ENCODE measurements around the gene LRMDA.
A peak's percentile ranks its signal among the peaks of the same experiment; 100 is the strongest.

LRMDA gene

DNA sequence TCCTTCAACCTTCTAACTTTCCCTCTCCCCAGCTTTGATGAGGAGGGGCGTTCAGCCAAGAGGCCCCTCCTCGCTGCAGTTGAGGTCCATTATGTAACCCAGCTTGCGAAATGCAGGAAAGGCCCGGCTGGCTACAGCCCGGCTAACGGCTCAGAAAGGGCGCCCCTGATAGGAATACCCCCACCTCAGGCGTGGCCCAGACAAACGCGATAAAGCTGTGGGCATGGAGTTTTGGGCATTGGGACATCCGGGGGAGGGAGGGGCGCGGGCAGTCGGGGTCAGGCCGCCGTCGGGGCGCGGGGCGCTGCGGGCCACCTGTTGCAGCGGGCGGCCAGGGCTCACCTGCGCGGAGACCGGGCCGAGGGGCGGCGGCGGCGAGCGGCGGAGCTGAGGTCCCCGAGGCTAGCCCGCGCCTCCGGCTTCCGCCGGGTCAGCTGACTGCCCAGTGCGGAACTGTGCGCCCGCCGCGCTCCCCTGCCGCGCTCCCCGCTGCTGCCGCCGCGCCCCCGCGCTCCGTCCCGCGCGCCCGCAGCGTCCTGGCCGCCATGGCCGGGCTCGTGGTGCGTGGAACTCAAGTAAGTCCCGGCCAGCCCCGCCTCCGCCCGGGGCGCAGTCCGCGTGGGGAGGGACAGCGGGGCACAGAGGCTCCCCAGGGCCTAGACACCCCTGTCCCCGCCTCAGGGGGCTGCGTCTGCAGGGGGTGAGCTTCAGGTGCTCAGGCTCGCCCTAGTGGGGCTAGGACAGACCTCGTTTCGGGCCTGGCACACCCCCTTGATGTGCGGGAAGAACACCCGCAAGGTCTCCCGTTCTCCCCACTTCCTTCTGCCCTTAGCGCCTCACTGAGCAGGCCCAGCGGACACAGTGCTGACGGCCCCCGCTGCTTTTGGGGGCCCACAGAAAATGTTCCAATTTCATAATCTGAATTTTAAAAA, at the start of gene LRMDA:
LRMDA (plus strand) TSS at position 445 of the 932 bp plus-strand sequence.
- DNase-seq, result peak; percentile 89

DNA sequence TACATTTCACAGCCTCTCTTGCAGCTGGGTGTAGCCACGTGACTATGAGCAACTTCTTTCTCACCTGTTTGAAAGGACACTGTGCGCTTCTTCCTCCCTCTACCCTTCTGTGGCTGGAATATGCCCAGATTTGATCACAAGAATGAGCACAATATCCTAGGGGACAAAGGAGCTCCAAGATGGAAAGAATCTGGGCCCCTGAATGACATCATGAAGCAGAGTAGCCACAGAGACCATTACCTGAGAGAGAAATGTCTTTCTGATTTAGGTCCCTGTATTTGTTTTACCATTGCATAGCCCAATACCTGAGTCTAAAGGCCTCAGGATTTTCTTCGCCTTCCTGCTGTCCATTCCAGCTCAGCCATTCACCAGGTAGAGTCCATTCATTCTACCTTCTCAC, 45.3 kb upstream of the LRMDA start:
- DNase-seq, result no peak

DNA sequence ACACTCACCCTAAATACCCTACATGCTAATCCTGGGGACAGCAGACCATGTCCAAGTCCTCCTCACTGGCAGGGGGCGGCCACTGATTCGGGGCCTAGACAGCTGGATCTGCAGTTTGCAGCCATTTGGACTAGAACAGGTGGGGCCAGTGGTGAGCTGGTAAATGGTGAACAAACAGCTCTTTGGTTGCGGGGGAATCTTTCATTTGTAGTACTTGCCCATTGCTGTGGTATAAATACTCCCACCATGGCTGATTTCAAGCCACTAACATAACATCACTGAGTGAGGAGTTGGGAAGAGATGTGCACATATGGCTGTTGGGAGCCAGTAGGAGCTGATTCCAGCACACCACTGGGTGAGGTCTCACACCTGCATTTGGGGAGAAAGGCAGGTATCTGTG, 43.3 kb upstream of the LRMDA start:
- DNase-seq, result no peak

GRCh38 chr10:75390178-75390577, 41.2 kb upstream of the LRMDA start:
- no peak for DNase-seq

DNA sequence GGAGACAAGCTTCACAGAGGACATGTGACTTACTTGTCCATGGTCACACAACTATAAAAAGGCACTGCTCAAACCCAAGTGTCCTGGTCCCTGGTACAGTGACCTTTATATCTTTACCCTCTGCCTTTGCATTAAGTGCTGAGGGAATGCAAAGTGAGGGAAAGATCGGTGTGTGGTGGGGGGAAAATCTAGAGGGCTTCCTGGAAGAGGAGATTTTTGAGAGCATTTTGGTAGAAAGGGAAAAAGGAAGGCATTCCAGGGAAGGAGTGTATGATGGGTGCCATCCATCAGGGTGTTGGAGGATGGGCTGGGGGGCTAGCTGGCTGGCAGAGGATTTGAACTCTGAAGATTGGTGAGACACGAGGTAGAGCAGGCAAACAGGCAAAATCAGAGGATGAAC, 39.2 kb upstream of the LRMDA start:
- no peak for DNase-seq

GRCh38 chr10:75392744-75393143, 38.7 kb upstream of the LRMDA start:
- no peak for DNase-seq

DNA sequence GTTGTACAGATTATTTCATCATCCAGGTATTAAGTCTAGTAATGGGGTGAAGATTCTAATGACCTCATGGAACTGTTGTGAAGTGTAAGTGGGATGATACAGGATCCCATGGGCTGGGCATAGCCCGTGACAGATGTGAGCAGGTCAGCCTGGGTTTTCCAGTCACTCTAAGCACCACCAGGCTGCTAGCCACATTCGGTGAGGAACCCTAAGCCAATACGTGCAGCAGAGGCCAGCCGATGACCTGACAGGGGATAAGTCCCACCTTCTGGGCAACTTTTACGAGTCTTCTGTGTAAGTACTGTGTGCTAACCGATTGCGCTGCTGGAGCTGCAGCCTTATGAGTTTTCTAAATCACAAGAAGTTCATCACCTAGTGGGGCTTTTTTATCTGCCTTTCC, 37.2 kb upstream of the LRMDA start:
- no peak for DNase-seq

DNA sequence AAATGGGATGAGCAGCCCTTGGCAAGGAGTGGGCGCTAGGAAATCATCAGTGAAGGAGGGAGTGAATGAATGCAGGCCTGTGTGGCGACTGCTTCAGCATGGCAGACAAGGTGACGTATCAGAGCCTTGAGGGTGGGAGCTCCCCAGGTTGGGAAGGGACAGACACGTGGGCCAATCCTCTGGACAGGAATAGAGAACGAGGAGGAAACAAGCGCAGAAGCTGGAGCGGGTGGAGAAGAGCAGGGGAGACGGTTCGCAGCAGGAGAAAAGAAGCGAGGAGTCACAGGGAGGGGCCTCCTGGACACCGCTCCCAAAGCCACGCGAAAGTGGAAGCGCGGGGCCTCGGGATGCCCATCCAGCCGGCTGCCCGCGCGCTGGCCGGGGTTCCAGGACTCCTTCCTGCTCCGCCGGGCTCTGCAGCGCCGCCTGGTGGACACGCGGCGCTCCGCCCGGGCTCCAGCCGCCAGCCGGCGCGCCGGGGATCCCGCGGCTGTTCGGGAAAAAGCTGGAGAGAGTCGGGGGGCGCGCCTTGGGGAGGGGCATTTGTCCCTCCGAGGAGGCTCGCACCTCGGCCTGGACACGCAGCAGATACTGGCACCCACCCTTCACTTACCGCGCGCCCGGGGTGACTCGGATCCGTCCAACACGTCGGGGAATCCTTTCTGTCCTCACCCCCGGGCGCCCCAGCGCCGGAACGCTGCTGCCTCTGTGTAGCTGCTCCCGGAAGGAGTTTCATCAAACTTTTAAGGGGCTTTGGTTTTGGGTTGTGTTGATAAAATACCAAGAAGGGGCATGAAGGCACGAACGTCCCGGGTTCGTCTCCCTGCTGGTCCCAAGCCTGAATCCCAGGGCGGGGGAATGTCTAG, 36.1 kb upstream of the LRMDA start:
- peak; percentile 59 for DNase-seq

DNA sequence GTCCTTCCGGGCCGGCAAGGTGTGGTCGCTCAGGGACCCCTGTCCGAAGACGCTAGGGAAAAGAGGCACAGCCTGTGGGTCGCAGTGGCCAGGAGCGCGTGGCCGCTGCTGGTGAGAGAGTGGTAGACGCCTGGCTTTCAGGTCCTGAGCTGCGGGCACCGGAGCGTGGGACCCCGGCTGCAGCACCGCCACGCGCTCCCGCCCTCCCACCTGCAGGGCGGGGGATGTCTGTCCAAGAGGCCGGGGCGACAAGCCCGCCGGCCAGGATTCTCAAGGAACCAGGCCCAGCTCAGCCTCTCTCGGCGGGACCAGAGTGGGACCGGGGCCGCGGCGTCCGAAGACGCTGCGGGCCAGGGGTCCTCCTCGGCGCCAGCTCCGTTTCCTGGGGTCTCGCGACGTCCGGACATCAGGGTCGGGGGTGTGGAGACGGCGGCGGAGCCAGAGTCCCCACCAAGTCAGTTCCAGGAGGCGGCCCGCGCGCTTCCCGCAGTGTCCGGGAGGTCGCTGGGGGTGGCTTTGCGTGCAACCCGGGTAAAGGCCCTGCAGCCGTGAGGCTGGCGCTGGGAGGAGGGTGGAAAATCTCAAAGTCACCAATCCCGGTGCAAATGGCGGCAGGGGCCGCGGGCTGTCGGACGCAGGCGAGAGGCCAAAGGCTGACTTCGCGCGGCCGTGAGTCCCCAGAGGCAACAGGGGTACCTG, 35.3 kb upstream of the LRMDA start:
- DNase-seq, result no peak

- DNase-seq, result no peak
Measured at GRCh38 chr10:75396631-75397495, 34.6 kb upstream of the LRMDA start.

GRCh38 chr10:75397496-75398199, 33.8 kb upstream of the LRMDA start:
- no peak for DNase-seq

DNA sequence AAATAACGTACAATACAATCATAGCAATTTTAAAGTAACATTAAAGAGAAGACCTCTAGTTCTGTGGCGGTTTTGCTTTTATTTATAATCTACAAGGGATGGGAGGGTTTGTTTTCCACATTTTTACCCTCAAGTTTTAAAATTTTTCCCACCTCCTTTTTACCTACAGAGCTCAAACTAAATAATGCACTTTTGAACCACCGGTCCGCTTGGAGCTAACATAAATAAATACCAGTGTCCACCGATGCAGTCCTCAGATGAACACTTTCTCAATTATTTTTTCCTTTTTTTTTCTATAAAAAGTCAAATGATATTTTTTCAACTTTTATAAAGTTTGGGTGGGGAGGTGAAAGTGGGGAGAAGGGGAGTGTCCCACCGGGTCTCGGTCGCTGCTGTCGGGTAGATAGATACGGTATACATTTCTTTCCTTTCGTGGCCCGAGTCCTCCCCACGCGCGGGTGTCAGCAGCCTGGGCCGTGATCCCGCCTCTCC, 33.2 kb upstream of the LRMDA start:
- DNase-seq, result no peak

DNA sequence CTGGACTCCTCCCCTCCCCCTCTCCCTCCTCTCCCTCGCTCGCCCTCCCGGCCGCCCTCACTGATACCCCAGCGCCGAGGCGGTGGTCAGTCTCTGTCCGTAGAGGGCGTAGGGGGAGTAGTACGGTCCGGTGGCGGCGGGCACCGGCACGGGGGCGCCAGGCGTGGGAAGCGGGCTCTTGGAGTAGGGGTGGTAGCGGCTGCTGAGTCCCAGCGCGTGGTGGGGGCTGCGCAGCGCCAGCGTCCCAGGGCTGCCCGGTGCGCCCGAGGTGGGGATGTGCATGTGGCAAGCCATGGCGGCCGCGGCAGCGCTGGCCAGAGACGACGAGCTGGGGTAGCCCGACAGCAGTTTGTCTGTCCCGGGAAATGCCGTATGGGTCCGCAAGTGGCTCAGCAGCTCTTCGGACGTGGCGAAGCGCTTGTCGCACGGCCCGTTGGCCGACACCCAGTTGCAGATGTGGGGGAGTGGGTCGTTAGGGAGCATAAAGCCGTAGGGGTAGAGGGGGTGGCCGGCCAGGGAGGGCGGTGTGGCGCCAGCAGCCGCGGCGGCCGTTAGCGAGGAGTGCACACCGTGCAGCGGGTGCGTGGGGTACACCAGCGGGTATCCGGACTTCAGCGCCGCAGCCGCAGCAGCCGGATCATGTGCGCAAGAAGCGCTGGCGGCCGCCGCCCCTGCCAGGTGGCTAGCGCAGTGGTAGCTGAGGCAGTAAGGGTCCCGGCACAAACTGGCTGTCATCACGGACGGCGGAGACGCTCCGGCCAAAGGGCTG, 32.5 kb upstream of the LRMDA start:
- DNase-seq, result no peak

DNA sequence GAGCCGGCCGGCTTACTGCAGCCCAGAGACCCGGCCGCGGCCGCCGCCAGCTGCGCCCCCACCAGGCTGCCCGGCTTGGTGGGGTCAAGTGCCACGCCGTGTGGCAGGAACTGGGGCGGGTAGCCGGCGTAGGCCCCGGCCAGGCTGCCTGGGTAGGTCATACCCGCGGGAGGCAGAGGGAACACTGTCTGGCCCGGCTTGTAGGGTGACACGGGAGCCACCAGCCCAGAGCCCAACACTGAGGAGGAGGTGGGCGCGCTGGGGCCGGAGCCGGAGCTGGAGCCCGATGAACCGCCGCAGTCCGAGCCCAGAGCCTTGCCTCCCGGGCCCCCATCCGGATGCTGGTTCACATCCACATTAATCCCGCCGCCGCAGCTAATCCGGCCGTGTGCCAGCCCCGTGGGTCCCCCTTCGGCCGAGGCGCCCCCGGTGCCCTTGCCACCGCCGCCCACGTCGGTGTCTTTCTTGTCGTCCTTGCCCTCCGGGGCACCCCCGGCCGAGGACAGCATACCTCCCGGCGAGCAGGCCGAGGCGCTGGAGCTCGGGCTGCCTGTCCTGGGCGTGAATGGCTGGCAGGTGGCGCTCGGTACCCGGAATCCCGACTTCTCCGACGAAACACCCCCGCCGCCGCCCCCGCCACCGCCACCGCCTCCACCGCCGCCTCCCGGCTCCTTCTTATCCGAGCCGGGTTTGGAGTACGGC, 31.8 kb upstream of the LRMDA start:
- peak; percentile 83 for DNase-seq

GRCh38 chr10:75400163-75400770, 31.2 kb upstream of the LRMDA start:
- no peak for DNase-seq

DNA sequence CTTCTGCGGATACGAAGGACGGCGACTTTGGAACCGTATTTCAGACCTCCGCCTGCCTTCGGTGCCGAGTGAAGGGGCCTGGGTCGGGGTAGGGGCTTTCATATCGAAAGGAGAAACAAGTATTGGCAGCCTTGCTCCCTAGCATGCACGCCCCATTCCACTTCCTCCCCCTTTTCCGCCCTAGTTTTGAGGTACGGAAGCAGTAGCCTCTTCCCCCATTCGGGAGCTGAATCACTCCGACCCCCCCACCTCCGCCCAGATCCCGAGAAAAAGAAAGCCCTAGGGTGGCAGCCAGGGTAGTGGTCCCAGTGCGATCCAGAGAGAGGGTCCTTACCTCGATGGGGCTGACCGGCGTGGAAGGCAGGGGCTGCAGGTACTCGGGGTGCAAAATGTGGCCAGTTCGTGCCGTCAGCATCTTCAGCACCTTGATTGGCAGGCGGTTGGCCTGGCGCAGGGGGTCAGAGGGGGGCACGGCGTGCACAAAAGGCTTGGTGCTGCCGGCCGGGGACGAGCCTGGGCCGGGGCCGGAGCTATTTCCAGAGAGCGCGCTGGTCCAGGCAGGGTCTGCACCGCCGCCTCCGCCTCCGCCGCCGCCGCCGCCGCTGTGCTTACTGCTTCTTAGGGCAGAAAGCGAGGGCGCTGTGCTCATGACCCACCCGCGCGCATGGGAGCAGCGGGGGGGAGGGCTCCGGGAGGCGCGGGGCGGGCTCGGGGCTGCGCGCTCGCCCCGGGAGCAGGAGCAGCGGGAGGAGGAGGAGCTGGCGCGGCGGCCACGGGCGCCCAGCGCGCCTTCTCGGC, 30.5 kb upstream of the LRMDA start:
- DNase-seq, result peak; percentile 62

DNA sequence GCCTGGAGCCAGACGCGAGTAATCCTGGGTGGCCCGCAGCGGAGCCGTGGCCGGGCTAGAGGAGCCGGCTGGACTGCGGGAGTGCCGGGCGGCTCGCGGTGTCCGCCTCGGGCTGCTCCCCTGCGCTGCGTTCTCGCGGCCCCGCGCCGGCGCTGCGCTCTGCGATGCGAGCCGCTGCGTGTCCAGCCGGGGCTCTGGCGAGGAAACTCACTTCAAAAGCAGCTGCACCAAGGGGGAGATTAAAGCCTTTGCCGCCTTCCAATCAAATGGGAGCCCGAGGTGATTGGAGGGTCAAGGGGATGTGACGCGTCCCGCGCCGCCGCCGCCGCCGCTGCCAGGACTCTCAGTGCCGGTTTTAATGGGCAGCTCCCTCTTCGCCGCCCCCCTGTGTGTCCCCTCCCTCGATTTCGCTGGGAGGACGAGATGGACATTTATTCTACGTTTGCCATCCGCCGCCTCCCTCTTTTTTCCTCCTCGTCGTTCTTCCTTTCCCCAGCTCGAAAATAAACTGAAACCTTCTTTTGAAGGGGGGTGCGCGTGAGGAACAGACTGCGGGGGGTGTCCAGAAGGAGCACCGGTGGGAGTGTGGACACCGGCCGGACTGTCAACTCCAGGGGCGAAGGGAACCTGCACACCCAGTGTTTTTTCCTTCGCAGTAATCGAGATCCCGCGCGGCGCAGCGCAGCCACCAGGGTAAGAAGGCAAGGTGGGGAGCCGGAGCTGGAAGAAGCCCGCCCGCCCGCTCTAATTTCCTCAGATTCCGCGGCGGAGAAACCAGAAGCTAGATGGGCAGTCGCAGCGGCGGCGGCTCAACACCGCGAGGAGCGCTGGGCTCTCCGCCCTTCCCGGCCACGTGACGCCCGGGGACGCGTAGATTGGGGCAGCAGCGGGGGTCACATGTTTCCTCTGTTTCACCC, 29.6 kb upstream of the LRMDA start, which contains the start of gene ZNF503:
ZNF503 (minus strand) TSS at position 196 of the 917 bp plus-strand sequence. CDS start 345 bp downstream, outside the sequence.
- peak; percentile 95 for DNase-seq

All from hematopoietic multipotent progenitor cell treated with erythropoietin and hydrocortisone succinate and interleukin-3 and kit ligand, for 4 days (in vitro differentiated cells).